Thyroid gland (tissue), 4 donors: ENCODE results near the gene GRM8.

Source experiments
- CTCF ChIP-seq, 6 experiments: fragments of 200-600 bp in 3 of 6; fragments of 450-650 bp in 3 of 6; sonication (generic) in 3 of 6; IDR thresholded peaks; one replicate each; pipeline ENCODE4 v1.5.1; 2016 to 2019; ENCODE audit warnings: antibody characterized with exemption in 6 of 6, mild to moderate bottlenecking in 2 of 6, inconsistent platforms in 1 of 6, moderate library complexity in 1 of 6
- POLR2A ChIP-seq, 2 donors: fragments of 450-650 bp; IDR thresholded peaks; one replicate each; pipeline ENCODE4 v1.6.1; 2017; ENCODE audit warnings: antibody characterized with exemption in 2 of 2, mild to moderate bottlenecking in 2 of 2, moderate library complexity in 1 of 2

DNA sequence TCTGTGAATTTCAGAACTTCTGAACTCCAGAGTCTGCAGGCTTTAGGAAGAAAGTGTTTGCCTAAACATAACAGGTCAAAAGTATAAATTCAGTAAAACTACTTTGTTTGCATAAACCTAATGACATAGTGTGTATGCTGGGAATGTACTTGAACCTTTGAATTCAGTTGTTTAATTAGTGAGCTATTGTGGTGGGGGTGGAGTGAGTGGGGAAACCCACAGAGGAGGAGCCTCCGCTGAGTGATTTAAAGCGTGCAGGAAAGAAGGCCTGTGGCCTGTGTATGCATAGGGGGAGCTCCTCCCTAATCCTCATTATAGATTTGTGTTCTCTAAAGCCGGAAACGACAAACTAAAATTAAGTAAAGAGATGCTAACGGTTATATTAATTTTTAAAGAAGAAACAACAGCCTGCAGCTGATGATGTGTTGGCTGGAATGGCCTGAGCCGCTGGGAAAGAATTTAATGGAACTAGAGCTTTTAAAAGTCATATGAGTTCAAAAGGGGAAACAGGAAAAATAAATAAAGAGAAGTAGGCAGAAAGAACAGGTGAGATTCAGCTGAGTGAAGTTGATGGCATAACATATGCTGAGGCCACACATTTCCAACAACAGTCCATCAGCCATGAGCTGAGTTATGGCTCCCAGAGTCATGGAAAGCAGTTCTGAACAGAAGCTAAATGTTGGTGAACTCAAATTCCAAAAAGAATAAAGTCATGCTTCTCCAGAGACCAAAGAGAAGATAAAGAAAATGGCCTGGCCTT lies 595.0 kb downstream of the GRM8 start:
- TF ChIP-seq CTCF (IDR thresholded peaks at IDR 0.05), result no peak
- TF ChIP-seq POLR2A (IDR thresholded peaks at IDR 0.05), result no peak
